Thyroid gland (tissue), 4 donors: ENCODE results near the gene ZBTB8A.
"Not testable (repeated sequence)": the region's sequence is repeated elsewhere in the genome, so short reads cannot be mapped to it uniquely, and the experiment has no call there.

Experiments
- POLR2A ChIP-seq, 2 donors: fragments of 450-650 bp; IDR thresholded peaks; one replicate each; pipeline ENCODE4 v1.6.1; 2017; ENCODE audit warnings: antibody characterized with exemption in 2 of 2, mild to moderate bottlenecking in 2 of 2, moderate library complexity in 1 of 2
- TF ChIP-seq, protein P1 (sequence below), 6 experiments: fragments of 200-600 bp in 3 of 6; fragments of 450-650 bp in 3 of 6; sonication (generic) in 3 of 6; IDR thresholded peaks; one replicate each; pipeline ENCODE4 v1.5.1; 2016 to 2019; ENCODE audit warnings: antibody characterized with exemption in 6 of 6, mild to moderate bottlenecking in 2 of 6, inconsistent platforms in 1 of 6, moderate library complexity in 1 of 6

DNA sequence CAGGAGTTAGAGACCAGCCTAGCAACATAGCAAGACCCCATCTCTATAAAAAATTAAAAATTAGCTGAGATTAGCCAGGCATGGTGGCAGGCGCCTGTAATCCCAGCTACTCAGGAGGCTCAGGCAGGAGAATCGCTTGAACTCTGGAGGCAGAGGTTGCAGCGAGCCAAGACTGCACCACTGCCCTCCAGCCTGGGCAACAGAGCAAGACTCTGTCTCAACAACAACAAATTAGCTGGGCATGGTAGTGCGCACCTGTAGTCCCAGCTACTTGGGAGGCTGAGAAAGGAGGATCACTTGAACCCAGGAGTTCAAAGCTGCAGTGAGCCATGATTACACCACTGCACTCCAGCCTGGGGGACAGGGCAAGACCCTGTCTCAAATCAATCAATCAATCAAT is 90.9 kb downstream of the ZBTB8A start:
- TF ChIP-seq, protein P1, sequence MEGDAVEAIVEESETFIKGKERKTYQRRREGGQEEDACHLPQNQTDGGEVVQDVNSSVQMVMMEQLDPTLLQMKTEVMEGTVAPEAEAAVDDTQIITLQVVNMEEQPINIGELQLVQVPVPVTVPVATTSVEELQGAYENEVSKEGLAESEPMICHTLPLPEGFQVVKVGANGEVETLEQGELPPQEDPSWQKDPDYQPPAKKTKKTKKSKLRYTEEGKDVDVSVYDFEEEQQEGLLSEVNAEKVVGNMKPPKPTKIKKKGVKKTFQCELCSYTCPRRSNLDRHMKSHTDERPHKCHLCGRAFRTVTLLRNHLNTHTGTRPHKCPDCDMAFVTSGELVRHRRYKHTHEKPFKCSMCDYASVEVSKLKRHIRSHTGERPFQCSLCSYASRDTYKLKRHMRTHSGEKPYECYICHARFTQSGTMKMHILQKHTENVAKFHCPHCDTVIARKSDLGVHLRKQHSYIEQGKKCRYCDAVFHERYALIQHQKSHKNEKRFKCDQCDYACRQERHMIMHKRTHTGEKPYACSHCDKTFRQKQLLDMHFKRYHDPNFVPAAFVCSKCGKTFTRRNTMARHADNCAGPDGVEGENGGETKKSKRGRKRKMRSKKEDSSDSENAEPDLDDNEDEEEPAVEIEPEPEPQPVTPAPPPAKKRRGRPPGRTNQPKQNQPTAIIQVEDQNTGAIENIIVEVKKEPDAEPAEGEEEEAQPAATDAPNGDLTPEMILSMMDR (IDR thresholded peaks at IDR 0.05): not testable (repeated sequence)
- TF ChIP-seq POLR2A (IDR thresholded peaks at IDR 0.05): not testable (repeated sequence)
